GM12874 (cell line): ENCODE measurements around the gene PFKFB3.

ENCODE experiments used
- CTCF ChIP-seq: IDR thresholded peaks from 2 replicates; pipeline ENCODE4 v1.5.1; 2011; ENCODE audit warnings: low read depth, mild to moderate bottlenecking, control low read depth, low read length, moderate library complexity; ENCODE audit not compliant: insufficient read depth

Gene PFKFB3

GRCh38 chr10:6275022-6275997 is 72.6 kb downstream of the PFKFB3 start:
- TF ChIP-seq CTCF: no peak

GRCh38 chr10:6276356-6276755 is 73.6 kb downstream of the PFKFB3 start:
- no peak for TF ChIP-seq CTCF

GRCh38 chr10:6278519-6279120 is 75.9 kb downstream of the PFKFB3 start:
- no peak for TF ChIP-seq CTCF

- TF ChIP-seq CTCF: no peak
These were observed 77.0 kb downstream of the PFKFB3 start for GRCh38 chr10:6279540-6280267.

- TF ChIP-seq CTCF: no peak
These were observed 77.6 kb downstream of the PFKFB3 start for GRCh38 chr10:6280291-6280690.

- no peak for TF ChIP-seq CTCF
These were observed 79.8 kb downstream of the PFKFB3 start for GRCh38 chr10:6282454-6282958.

- TF ChIP-seq CTCF: no peak
These were observed 80.9 kb downstream of the PFKFB3 start for GRCh38 chr10:6283655-6284054.
